LNCAP (cell line): ENCODE measurements around the gene CARS1.

Experiments
- TF ChIP-seq, protein P1 (sequence below): fragments of 450-650 bp; IDR thresholded peaks from 2 replicates; pipeline ENCODE4 v1.5.1; 2017; ENCODE audit warnings: mild to moderate bottlenecking

CARS1 gene

DNA sequence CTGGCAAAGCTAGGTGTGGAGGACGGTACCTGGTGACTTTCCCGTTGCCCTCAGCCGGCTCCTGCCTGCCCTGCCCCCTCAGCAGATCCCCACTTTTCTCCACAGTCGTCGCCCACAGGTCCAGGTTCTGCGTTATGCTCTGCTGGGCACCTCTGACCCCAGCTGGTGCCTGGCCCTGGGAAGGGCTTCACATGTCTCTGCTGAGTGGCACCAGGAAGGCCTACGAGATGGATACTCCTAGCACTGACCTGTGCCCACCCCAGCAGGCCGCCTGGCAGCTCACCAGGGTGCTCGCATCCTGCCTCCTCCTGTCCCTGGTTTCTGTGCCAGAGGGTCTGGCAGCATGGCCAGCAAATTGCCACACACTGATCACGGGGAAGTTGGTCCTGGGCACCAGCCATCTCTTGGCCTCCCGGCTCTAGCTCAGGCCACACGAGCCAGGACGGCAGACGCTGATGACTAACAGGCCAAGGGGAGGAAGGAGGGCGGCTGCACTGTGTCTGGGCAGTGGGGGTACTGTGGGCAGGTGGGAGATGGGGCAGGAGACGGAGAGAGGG lies 13.8 kb downstream of the CARS1 start:
- TF ChIP-seq, protein P1, sequence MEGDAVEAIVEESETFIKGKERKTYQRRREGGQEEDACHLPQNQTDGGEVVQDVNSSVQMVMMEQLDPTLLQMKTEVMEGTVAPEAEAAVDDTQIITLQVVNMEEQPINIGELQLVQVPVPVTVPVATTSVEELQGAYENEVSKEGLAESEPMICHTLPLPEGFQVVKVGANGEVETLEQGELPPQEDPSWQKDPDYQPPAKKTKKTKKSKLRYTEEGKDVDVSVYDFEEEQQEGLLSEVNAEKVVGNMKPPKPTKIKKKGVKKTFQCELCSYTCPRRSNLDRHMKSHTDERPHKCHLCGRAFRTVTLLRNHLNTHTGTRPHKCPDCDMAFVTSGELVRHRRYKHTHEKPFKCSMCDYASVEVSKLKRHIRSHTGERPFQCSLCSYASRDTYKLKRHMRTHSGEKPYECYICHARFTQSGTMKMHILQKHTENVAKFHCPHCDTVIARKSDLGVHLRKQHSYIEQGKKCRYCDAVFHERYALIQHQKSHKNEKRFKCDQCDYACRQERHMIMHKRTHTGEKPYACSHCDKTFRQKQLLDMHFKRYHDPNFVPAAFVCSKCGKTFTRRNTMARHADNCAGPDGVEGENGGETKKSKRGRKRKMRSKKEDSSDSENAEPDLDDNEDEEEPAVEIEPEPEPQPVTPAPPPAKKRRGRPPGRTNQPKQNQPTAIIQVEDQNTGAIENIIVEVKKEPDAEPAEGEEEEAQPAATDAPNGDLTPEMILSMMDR, result no peak

DNA sequence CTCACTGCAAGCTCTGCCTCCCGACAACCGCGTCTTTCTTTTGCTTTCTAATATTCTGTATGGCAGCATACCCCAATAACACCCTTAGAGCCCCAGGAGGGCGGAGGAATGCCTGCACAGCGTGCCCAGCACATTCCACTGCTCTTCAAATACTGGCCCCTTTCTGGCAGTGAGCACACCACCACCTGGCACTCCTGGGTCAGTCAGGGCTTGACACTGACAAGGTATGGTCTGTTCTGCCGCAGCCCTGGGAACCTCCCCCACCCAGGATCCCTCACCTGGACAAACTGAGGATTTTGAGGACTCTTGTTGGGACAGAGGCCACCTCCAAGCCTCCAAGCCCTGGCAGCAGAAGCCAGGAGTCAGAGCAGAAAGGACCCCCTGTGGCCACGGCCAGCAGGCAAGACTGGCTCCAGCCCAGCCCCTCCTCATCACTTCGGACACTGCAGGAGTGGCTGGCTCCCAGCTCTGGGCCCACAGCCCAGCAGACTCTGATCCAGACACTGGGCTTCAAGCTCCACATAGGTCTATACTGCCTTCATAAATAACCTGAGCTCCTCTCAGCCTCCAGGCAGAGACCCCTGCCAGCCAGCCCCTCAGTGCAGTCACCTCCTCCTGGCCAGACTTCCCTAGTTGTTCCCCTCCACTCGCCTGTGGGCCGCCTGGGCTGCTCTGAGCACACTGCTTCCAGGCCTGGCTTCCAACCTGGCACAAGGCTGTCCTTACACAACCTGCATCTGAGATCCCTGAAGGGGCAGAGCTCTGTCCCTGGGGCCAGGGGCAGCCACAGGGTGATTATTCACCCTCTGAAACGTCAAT lies 14.5 kb downstream of the CARS1 start:
- TF ChIP-seq, protein P1, result no peak

- TF ChIP-seq, protein P1, result no peak
Observed at GRCh38 chr11:3041699-3042441, 15.4 kb downstream of the CARS1 start.

- TF ChIP-seq, protein P1, result no peak
Observed at GRCh38 chr11:3040881-3041280, 16.3 kb downstream of the CARS1 start.

DNA sequence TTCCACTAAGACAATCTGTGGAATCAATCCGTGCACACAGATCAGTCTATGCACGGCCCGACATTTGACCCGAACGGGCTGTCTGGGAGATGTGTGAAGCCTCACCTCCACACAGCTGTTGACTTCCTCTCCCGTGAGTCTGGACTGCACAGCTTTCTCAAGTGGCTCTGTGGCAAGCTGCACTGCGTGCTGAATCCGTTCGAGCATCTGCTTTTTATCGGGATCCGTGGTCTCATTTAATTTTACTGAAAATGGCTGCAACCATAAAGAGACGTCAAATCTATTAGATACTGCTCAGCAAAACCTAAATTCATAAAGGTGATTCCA lies 19.3 kb downstream of the CARS1 start:
- TF ChIP-seq, protein P1, result no peak

DNA sequence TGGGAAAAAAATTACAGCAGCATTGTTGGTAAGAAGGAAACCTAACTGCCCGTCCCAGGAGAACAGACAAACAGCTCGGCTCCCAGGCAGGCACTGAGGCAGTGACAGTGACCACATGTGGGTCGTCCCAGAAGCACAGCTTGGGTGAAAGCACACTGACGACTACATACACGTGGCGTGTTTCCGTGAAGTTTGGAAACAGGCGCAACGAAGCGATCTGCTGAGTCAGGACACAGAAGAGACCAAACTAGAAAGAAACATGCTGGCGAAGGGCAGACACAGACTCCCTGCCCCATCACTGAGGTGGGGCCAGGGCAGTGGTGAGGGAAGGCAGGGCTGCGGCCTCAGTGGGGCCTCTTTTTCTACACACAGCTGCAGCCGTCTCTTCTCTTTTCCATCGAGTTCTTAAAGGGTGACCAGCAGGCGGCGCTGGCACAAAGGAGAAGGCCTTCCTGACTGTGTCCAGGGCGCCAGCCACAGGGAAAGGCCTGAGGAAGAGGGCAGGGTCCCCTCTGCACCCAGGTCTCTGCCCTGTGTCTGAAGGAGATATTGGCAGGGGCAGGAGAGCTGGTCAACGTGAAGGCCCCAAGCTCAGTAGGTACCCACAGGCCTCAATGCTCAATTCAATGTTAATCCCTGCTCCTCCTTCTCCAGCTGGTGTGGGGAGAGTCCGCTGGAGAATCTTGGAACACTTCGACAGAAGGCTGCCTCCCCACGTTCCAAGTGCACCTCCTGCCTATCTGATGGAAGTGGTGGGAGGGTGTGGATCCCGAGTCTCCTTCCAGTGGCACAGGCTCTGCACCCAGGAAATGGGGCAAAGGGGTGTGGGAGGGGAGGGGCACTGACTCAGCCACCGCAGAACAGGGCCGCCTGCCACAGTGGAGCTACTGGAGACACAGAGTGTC lies 19.9 kb downstream of the CARS1 start:
- TF ChIP-seq, protein P1, result peak; percentile 79

GRCh38 chr11:3036419-3036818 lies 20.8 kb downstream of the CARS1 start:
- TF ChIP-seq, protein P1, result no peak
